ENCODE data around the gene OGDH. TPM values are rescaled to one million over a fixed set of nuclear protein-coding genes. Genes with fewer than 3 reads are reported as not detected.

Gene OGDH
- total RNA-seq, 1 experiment from 2014 or later: 69.1 TPM

DNA sequence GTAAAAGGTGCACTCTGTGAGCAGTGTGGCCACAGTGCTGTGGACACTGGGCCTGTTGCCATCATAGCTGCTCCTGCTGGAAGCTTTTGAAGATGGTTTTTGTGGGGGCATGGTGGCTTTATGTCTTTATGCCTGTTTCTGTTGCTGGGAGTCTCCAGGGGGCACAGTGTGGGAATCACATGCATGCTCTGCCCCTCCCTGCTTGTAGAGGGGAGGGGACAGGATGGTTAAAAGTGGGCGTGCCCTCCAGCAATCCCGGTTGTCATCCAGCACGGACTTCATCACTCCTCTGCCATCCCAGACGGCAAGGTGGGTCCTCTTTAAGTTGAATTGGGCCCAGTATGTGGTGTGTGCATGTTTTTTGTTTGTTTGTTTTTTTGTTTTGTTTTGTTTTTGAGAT is 20.2 kb downstream of the OGDH start:
- no peak overlapping the region for H3K4me2 ChIP-seq (ENCODE audit: low read length)
- H3K79me2 ChIP-seq (ENCODE audit: insufficient read depth, low read length): peaks cover 43% of the 10 kb centered on the region
- DNase-seq (ENCODE audit: low read depth, low spot score): no peak
- ChIA-PET POLR2A (interaction anchor here (0.7 kb wide), 1 partner anchor 13 kb away, joined by 3 read pairs; no protein-coding TSS in a partner anchor), RAD21 (ENCODE audit: low non-redundant PET in 1 of 2, low total read pairs in 2 of 2, uncharacterized antibody in 2 of 2, unreplicated experiment in 2 of 2) (no interaction called here), CTCF (no interaction called here)
- no peak overlapping the region for H3K27ac ChIP-seq (ENCODE audit: low read depth, low read length)
- no peak overlapping the region for H3K9ac ChIP-seq (ENCODE audit: low read length)
- no peaks in the 10 kb centered on the region for H3K9me3 ChIP-seq (ENCODE audit: control insufficient read depth in 1 of 2, insufficient read depth in 1 of 2, low read depth in 1 of 2, low read length in 2 of 2)
- intact Hi-C loops (cut with micrococcal nuclease): no loop called here
- no peaks in the 10 kb centered on the region for H3K27me3 ChIP-seq (ENCODE audit: insufficient read depth, low read length)
- no peaks in the 10 kb centered on the region for H3K9me2 ChIP-seq (ENCODE audit: insufficient read depth)
- peaks cover 2 to 15% of the 10 kb centered on the region in 2 experiments; a peak in 2 of 4 replicates for H3K36me3 ChIP-seq (ENCODE audit: control insufficient read depth in 1 of 2, insufficient read depth in 2 of 2, low read length in 2 of 2)
- H3K4me1 ChIP-seq (ENCODE audit: control insufficient read depth in 1 of 2, insufficient read depth in 2 of 2, low read length in 2 of 2): peaks cover 3 to 14% of the 10 kb centered on the region in 2 experiments; a peak in 3 of 4 replicates
- TF ChIP-seq CEBPB (IDR thresholded peaks at IDR 0.05; ENCODE audit: low read depth): no peak
- TF ChIP-seq ZFX (IDR thresholded peaks at IDR 0.05): no peak
- TF ChIP-seq, protein P1, sequence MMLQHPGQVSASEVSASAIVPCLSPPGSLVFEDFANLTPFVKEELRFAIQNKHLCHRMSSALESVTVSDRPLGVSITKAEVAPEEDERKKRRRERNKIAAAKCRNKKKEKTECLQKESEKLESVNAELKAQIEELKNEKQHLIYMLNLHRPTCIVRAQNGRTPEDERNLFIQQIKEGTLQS (IDR thresholded peaks at IDR 0.05): no peak
- no peak for TF ChIP-seq RAD21 (IDR thresholded peaks at IDR 0.05; ENCODE audit: low read depth)
- no peak for TF ChIP-seq JUND (IDR thresholded peaks at IDR 0.05)
- TF ChIP-seq, protein P2, sequence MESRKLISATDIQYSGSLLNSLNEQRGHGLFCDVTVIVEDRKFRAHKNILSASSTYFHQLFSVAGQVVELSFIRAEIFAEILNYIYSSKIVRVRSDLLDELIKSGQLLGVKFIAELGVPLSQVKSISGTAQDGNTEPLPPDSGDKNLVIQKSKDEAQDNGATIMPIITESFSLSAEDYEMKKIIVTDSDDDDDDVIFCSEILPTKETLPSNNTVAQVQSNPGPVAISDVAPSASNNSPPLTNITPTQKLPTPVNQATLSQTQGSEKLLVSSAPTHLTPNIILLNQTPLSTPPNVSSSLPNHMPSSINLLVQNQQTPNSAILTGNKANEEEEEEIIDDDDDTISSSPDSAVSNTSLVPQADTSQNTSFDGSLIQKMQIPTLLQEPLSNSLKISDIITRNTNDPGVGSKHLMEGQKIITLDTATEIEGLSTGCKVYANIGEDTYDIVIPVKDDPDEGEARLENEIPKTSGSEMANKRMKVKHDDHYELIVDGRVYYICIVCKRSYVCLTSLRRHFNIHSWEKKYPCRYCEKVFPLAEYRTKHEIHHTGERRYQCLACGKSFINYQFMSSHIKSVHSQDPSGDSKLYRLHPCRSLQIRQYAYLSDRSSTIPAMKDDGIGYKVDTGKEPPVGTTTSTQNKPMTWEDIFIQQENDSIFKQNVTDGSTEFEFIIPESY (IDR thresholded peaks at IDR 0.05; ENCODE audit: extremely low read depth, insufficient replicate concordance, low read length): no peak
- TF ChIP-seq ZNF274 (IDR thresholded peaks at IDR 0.05; ENCODE audit: low read depth, low read length): no peak
- TF ChIP-seq POLR2A (IDR thresholded peaks at IDR 0.05; ENCODE audit: borderline replicate concordance, extremely low read depth, insufficient read depth, insufficient read length): no peak
- TF ChIP-seq YY1 (IDR thresholded peaks at IDR 0.05; ENCODE audit: extremely low read depth, insufficient replicate concordance, low read depth, low read length): no peak
- TF ChIP-seq, protein P3, sequence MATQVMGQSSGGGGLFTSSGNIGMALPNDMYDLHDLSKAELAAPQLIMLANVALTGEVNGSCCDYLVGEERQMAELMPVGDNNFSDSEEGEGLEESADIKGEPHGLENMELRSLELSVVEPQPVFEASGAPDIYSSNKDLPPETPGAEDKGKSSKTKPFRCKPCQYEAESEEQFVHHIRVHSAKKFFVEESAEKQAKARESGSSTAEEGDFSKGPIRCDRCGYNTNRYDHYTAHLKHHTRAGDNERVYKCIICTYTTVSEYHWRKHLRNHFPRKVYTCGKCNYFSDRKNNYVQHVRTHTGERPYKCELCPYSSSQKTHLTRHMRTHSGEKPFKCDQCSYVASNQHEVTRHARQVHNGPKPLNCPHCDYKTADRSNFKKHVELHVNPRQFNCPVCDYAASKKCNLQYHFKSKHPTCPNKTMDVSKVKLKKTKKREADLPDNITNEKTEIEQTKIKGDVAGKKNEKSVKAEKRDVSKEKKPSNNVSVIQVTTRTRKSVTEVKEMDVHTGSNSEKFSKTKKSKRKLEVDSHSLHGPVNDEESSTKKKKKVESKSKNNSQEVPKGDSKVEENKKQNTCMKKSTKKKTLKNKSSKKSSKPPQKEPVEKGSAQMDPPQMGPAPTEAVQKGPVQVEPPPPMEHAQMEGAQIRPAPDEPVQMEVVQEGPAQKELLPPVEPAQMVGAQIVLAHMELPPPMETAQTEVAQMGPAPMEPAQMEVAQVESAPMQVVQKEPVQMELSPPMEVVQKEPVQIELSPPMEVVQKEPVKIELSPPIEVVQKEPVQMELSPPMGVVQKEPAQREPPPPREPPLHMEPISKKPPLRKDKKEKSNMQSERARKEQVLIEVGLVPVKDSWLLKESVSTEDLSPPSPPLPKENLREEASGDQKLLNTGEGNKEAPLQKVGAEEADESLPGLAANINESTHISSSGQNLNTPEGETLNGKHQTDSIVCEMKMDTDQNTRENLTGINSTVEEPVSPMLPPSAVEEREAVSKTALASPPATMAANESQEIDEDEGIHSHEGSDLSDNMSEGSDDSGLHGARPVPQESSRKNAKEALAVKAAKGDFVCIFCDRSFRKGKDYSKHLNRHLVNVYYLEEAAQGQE (IDR thresholded peaks at IDR 0.05; ENCODE audit: low read depth): no peak
- TF ChIP-seq CBX3 (IDR thresholded peaks at IDR 0.05; ENCODE audit: low read depth): no peak
- TF ChIP-seq, protein P4, sequence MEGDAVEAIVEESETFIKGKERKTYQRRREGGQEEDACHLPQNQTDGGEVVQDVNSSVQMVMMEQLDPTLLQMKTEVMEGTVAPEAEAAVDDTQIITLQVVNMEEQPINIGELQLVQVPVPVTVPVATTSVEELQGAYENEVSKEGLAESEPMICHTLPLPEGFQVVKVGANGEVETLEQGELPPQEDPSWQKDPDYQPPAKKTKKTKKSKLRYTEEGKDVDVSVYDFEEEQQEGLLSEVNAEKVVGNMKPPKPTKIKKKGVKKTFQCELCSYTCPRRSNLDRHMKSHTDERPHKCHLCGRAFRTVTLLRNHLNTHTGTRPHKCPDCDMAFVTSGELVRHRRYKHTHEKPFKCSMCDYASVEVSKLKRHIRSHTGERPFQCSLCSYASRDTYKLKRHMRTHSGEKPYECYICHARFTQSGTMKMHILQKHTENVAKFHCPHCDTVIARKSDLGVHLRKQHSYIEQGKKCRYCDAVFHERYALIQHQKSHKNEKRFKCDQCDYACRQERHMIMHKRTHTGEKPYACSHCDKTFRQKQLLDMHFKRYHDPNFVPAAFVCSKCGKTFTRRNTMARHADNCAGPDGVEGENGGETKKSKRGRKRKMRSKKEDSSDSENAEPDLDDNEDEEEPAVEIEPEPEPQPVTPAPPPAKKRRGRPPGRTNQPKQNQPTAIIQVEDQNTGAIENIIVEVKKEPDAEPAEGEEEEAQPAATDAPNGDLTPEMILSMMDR (IDR thresholded peaks at IDR 0.05 in 2 of 3, conservative IDR thresholded peaks at IDR 0.05 in 1 of 3; ENCODE audit: borderline replicate concordance in 1 of 3, insufficient read depth in 1 of 3, low read depth in 2 of 3, low read length in 2 of 3): no peak
- TF ChIP-seq SIN3A (IDR thresholded peaks at IDR 0.05; ENCODE audit: low read depth): no peak
- TF ChIP-seq SP1 (IDR thresholded peaks at IDR 0.05; ENCODE audit: low read depth): no peak
- no peak for TF ChIP-seq ELF1 (IDR thresholded peaks at IDR 0.05; ENCODE audit: borderline replicate concordance, low read depth)
- TF ChIP-seq, protein P5, sequence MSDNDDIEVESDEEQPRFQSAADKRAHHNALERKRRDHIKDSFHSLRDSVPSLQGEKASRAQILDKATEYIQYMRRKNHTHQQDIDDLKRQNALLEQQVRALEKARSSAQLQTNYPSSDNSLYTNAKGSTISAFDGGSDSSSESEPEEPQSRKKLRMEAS (IDR thresholded peaks at IDR 0.05): no peak
- TF ChIP-seq SRF (IDR thresholded peaks at IDR 0.05; ENCODE audit: low read depth): no peak
- TF ChIP-seq EZH2 (IDR thresholded peaks at IDR 0.05): no peak
- H4K20me1 ChIP-seq (ENCODE audit: insufficient read depth): no peaks in the 10 kb centered on the region
- H2AFZ ChIP-seq (ENCODE audit: low read depth, low read length, poor library complexity, severe bottlenecking): no peak overlapping the region
- peak; percentile 36; the same call in 1 of the 2 replicates for ATAC-seq
- H3K4me3 ChIP-seq (replicated peaks in 1 of 2; ENCODE audit: low read depth in 1 of 2, low read length in 2 of 2): no peak overlapping the region
- no TSS peak for BruUV-seq (replicated peaks)

Data from HCT116 (cell line).